IMR-90 (cell line): ENCODE results near the gene USP30. TPM values are rescaled to one million over a fixed set of nuclear protein-coding genes. Genes with fewer than 3 reads are reported as not detected.

Experiments used
- ATAC-seq: fragments of 200-7000 bp; cut with Tn5 transposase; 2 replicates; pipeline ENCODE4 v1.9.1; 2020; ENCODE audit warnings: low read depth, mild to moderate bottlenecking, moderate library complexity
- BruUV-seq: library from RNA; stranded (reverse); fragments of 400-500 nt; replicated peaks from 2 replicates; lab custom pipeline; 2021; lab: Mats Ljungman, UMichigan
- CTCF ChIA-PET: fragments of 300-600 bp; formaldehyde crosslinking; extraction: SDS; loops from one replicate; lab custom pipeline; 2021; ENCODE audit warnings: antibody characterized with exemption; lab: Yijun Ruan, JAX
- POLR2A ChIA-PET: fragments of 300-600 bp; sonication (Branson Sonifier 250); formaldehyde crosslinking; loops from one replicate; lab custom pipeline; 2022; ENCODE audit warnings: antibody characterized with exemption; ENCODE audit not compliant: unreplicated experiment; lab: Charles Lee
- DNase-seq: peaks from one replicate; pipeline ENCODE4 v3.0.0; 2013
- H2AFZ ChIP-seq: replicated peaks from 2 replicates; pipeline ENCODE3; 2013; ENCODE audit warnings: low read length, mild to moderate bottlenecking; ENCODE audit not compliant: poor library complexity
- H2AK5ac ChIP-seq: 2 replicates; pipeline ENCODE4 v1.6.1; 2013; ENCODE audit warnings: low read depth, low read length, inconsistent platforms
- H2AK9ac ChIP-seq: replicated peaks from 2 replicates; pipeline ENCODE3; 2013; ENCODE audit warnings: mild to moderate bottlenecking, low read depth, low read length, moderate library complexity; ENCODE audit not compliant: poor library complexity
- H2BK120ac ChIP-seq: 2 replicates; pipeline ENCODE4 v1.6.1; 2013; ENCODE audit warnings: low read depth, low read length, inconsistent platforms
- H2BK15ac ChIP-seq: 3 replicates; pipeline ENCODE4 v1.6.1; 2013; ENCODE audit warnings: low read depth, low read length, inconsistent platforms
- H2BK20ac ChIP-seq: 2 replicates; pipeline ENCODE4 v1.6.1; 2013; ENCODE audit warnings: low read depth, mild to moderate bottlenecking, inconsistent platforms, low read length, moderate library complexity
- H2BK5ac ChIP-seq: 2 replicates; pipeline ENCODE4 v1.6.1; 2013; ENCODE audit warnings: mild to moderate bottlenecking, low read depth, low read length, inconsistent platforms; ENCODE audit not compliant: poor library complexity, severe bottlenecking
- H3K14ac ChIP-seq: replicated peaks from 2 replicates; pipeline ENCODE4 v1.6.1; 2013; ENCODE audit warnings: low read depth, low read length, inconsistent platforms
- H3K18ac ChIP-seq: 2 replicates; pipeline ENCODE4 v1.6.1; 2013; ENCODE audit warnings: low read depth, low read length, control low read depth
- H3K23ac ChIP-seq: 2 replicates; pipeline ENCODE4 v1.6.1; 2013; ENCODE audit warnings: low read depth, low read length, inconsistent platforms
- H3K27ac ChIP-seq: 2 replicates; pipeline ENCODE4 v1.5.1; 2013; ENCODE audit warnings: mild to moderate bottlenecking, control low read depth, low read length; ENCODE audit not compliant: insufficient read depth
- H3K27me3 ChIP-seq: 2 replicates; pipeline ENCODE4 v1.6.1; 2013; ENCODE audit warnings: low read length; ENCODE audit not compliant: control insufficient read depth, insufficient read depth
- H3K36me3 ChIP-seq: 2 replicates; pipeline ENCODE4 v1.6.1; 2013; ENCODE audit warnings: low read length, mixed read lengths; ENCODE audit not compliant: control insufficient read depth, insufficient read depth
- H3K4ac ChIP-seq: 2 replicates; pipeline ENCODE4 v1.6.1; 2013; ENCODE audit warnings: low read depth, low read length, inconsistent platforms
- H3K4me1 ChIP-seq: 2 replicates; pipeline ENCODE4 v1.6.1; 2013; ENCODE audit warnings: low read length, mixed read lengths; ENCODE audit not compliant: control insufficient read depth, insufficient read depth
- H3K4me2 ChIP-seq: 2 replicates; pipeline ENCODE4 v1.6.1; 2013; ENCODE audit warnings: low read depth, mild to moderate bottlenecking, control low read depth, low read length, moderate library complexity
- H3K4me3 ChIP-seq: 2 replicates; pipeline ENCODE4 v1.5.1; 2013; ENCODE audit warnings: low read depth, mild to moderate bottlenecking, control low read depth, low read length, moderate library complexity; ENCODE audit not compliant: insufficient read depth
- H3K56ac ChIP-seq: 2 replicates; pipeline ENCODE4 v1.6.1; 2013; ENCODE audit warnings: low read length, inconsistent platforms; ENCODE audit not compliant: insufficient read depth; ENCODE audit errors: extremely low read depth
- H3K79me1 ChIP-seq, 2 experiments: 2 replicates each; pipeline ENCODE4 v1.6.1; 2013; ENCODE audit warnings: low read length in 2 of 2, inconsistent platforms in 1 of 2, low read depth in 1 of 2
- H3K9ac ChIP-seq: 2 replicates; pipeline ENCODE4 v1.6.1; 2013; ENCODE audit warnings: low read depth, low read length, control low read depth
- H3K9me1 ChIP-seq: 2 replicates; pipeline ENCODE4 v1.6.1; 2013; ENCODE audit warnings: low read length, inconsistent platforms; ENCODE audit not compliant: insufficient read depth
- H3K9me3 ChIP-seq: 2 replicates; pipeline ENCODE4 v1.6.1; 2013; ENCODE audit warnings: low read length; ENCODE audit not compliant: control insufficient read depth, insufficient read depth
- H4K20me1 ChIP-seq: 2 replicates; pipeline ENCODE4 v1.6.1; 2013; ENCODE audit warnings: low read length, inconsistent platforms; ENCODE audit not compliant: insufficient read depth
- H4K5ac ChIP-seq: 2 replicates; pipeline ENCODE4 v1.6.1; 2013; ENCODE audit warnings: mild to moderate bottlenecking, low read depth, low read length, control low read depth
- H4K8ac ChIP-seq, 2 experiments: 2 replicates each; pipeline ENCODE4 v1.6.1; 2013; ENCODE audit warnings: low read depth in 2 of 2, low read length in 2 of 2, control low read depth in 1 of 2, inconsistent platforms in 1 of 2
- H4K91ac ChIP-seq: 2 replicates; pipeline ENCODE4 v1.6.1; 2013; ENCODE audit warnings: low read depth, low read length, inconsistent platforms; ENCODE audit not compliant: insufficient read depth
- BHLHE40 ChIP-seq: fragments of 150-350 bp; IDR thresholded peaks from 2 replicates; pipeline ENCODE4 v1.6.1; 2016; ENCODE audit warnings: mild to moderate bottlenecking, low read depth, low read length
- CEBPB ChIP-seq: IDR thresholded peaks from 2 replicates; pipeline ENCODE4 v1.6.1; 2012; ENCODE audit warnings: low read depth, low read length, improper control_type of control experiment
- CHD1 ChIP-seq: IDR thresholded peaks from 2 replicates; pipeline ENCODE4 v1.6.1; 2012; ENCODE audit warnings: low read depth, low read length, improper control_type of control experiment
- CTCF ChIP-seq: conservative IDR thresholded peaks from 2 replicates; pipeline ENCODE4 v1.5.1; 2012; ENCODE audit warnings: mild to moderate bottlenecking, low read depth, low read length, improper control_type of control experiment
- MAFK ChIP-seq: IDR thresholded peaks from 2 replicates; pipeline ENCODE4 v1.6.1; 2012; ENCODE audit warnings: low read depth, low read length, improper control_type of control experiment
- MXI1 ChIP-seq: IDR thresholded peaks from 2 replicates; pipeline ENCODE4 v1.6.1; 2012; ENCODE audit warnings: low read depth, mild to moderate bottlenecking, low read length, moderate library complexity, borderline replicate concordance
- RCOR1 ChIP-seq: IDR thresholded peaks from 2 replicates; pipeline ENCODE4 v1.6.1; 2012; ENCODE audit warnings: mild to moderate bottlenecking, low read length, improper control_type of control experiment; ENCODE audit not compliant: insufficient replicate concordance
- RFX5 ChIP-seq: IDR thresholded peaks from 2 replicates; pipeline ENCODE4 v1.8.0; 2012; ENCODE audit warnings: low read depth, mild to moderate bottlenecking, low read length, moderate library complexity
- SMC3 ChIP-seq: fragments of 150-350 bp; IDR thresholded peaks from 2 replicates; pipeline ENCODE4 v1.6.1; 2016; ENCODE audit warnings: low read depth, mild to moderate bottlenecking, antibody characterized with exemption, low read length, moderate library complexity
- USF2 ChIP-seq: fragments of 150-350 bp; IDR thresholded peaks from 2 replicates; pipeline ENCODE4 v1.6.1; 2017; ENCODE audit warnings: mild to moderate bottlenecking, antibody characterized with exemption, low read length, low read depth
- WGBS, 2 experiments: methylation state at CpG; one replicate each; pipeline versions ENCODE4 v1.1.5 to v1.1.7; 2013; ENCODE audit warnings: missing lambda C conversion rate in 2 of 2; ENCODE audit not compliant: insufficient read length in 1 of 2; ENCODE audit errors: extremely low coverage in 2 of 2; 5-methylcytosine and 5-hydroxymethylcytosine counted together
- dilution Hi-C: fragments of 300-500 bp; cut with HindIII; formaldehyde crosslinking; loops from one replicate; pipeline ENCODE4 v1.14.3; 2018; ENCODE audit warnings: low sequenced_read_pairs; ENCODE audit not compliant: unreplicated experiment
- in situ Hi-C: fragments of 300-500 bp; cut with MboI; formaldehyde crosslinking; loops from 3 replicates; pipeline ENCODE4 v1.14.3; 2019; ENCODE audit warnings: low sequenced_read_pairs, inconsistent platforms, mixed read lengths
- intact Hi-C: fragments of 100-400 bp; cut with micrococcal nuclease; formaldehyde crosslinking; loops from 2 replicates; pipeline ENCODE4 v1.10.0; 2022
- polyA plus RNA-seq, 3 experiments: library from polyadenylated mRNA; depleted of rRNA; stranded (reverse); fragments of >200 nt; gene quantifications; 2 replicates each; pipeline ENCODE4 v1.2.3, GENCODE V29; 2012; ENCODE audit warnings: low replicate concordance in 1 of 3
- total RNA-seq: library from RNA; depleted of rRNA; stranded (reverse); fragments of >200 nt; gene quantifications from 2 replicates; pipeline ENCODE4 v1.2.3, GENCODE V29; 2012

Gene USP30
- total and polyA plus RNA-seq, 2 of the 4 experiments (the other 2 are of a cell fraction) = 10.4 to 11.2 TPM

GRCh38 chr12:109056891-109057290, 4.5 kb downstream of the USP30 start:
- in situ Hi-C loops = no loop called here
- H3K36me3 ChIP-seq = peaks cover 5% of the 10 kb centered on the region
- no peak for DNase-seq
- no peak overlapping the region for H3K56ac ChIP-seq
- intact Hi-C loops = no loop called here
- no peak overlapping the region for H4K5ac ChIP-seq
- peaks cover 11 to 15% of the 10 kb centered on the region in 2 experiments; a peak in 3 of 4 replicates for H3K79me1 ChIP-seq
- WGBS, 2 experiments = no CpG with 5 or more reads among the region's 3 CpGs
- ChIA-PET POLR2A (no interaction called here), CTCF (no interaction called here)
- H2AK5ac ChIP-seq = no peak overlapping the region
- BruUV-seq = no TSS peak
- no peak overlapping the region for H3K23ac ChIP-seq
- H4K91ac ChIP-seq = no peak overlapping the region
- no peak overlapping the region for H2BK120ac ChIP-seq
- H3K4me1 ChIP-seq = 0 out of 2 replicates have a peak, but pooled peaks cover 4% of the 10 kb centered on the region
- H2AK9ac ChIP-seq = no peak overlapping the region
- no peak overlapping the region for H3K18ac ChIP-seq
- H4K20me1 ChIP-seq = no peaks in the 10 kb centered on the region
- no peak overlapping the region for H2BK5ac ChIP-seq
- H3K4me3 ChIP-seq = no peak overlapping the region
- H3K4me2 ChIP-seq = no peak overlapping the region
- peaks cover 5% of the 10 kb centered on the region for H3K9me1 ChIP-seq
- dilution Hi-C loops = no loop called here
- H3K9ac ChIP-seq = no peak overlapping the region
- no peak overlapping the region for H2AFZ ChIP-seq
- no peak overlapping the region for H4K8ac ChIP-seq
- TF ChIP-seq CEBPB = no peak
- no peak for TF ChIP-seq BHLHE40
- no peak for TF ChIP-seq RFX5
- TF ChIP-seq USF2 = no peak
- no peak for TF ChIP-seq MAFK
- no peak for TF ChIP-seq CHD1
- no peak for TF ChIP-seq SMC3
- no peak for TF ChIP-seq CTCF
- TF ChIP-seq RCOR1 = no peak
- no peak for TF ChIP-seq MXI1
- no peak overlapping the region for H3K27ac ChIP-seq
- H2BK20ac ChIP-seq = no peak overlapping the region
- H3K9me3 ChIP-seq = no peaks in the 10 kb centered on the region
- no peak overlapping the region for H3K14ac ChIP-seq
- no peaks in the 10 kb centered on the region for H3K27me3 ChIP-seq
- no peak overlapping the region for H3K4ac ChIP-seq
- no peak for ATAC-seq
- H2BK15ac ChIP-seq = no peak overlapping the region
